Mesendoderm (in vitro differentiated cells): Measurements from ENCODE around the gene EIF2B5.
A peak's percentile ranks its signal among the peaks of the same experiment; 100 is the strongest.
"Not testable (repeated sequence)": the region's sequence is repeated elsewhere in the genome, so short reads cannot be mapped to it uniquely, and the experiment has no call there.

Source experiments
- DNase-seq: peaks from one replicate; pipeline ENCODE4 v3.0.0; 2013
- H2AK5ac ChIP-seq: 2 replicates; pipeline ENCODE4 v1.6.1; 2013; ENCODE audit warnings: low read length, inconsistent platforms
- H2BK120ac ChIP-seq: 2 replicates; pipeline ENCODE4 v1.6.1; 2013; ENCODE audit warnings: low read depth, mild to moderate bottlenecking, low read length, moderate library complexity, mixed read lengths
- H2BK15ac ChIP-seq: replicated peaks from 2 replicates; pipeline ENCODE4 v1.6.1; 2013; ENCODE audit warnings: low read depth, mild to moderate bottlenecking, moderate library complexity
- H2BK5ac ChIP-seq: 2 replicates; pipeline ENCODE4 v1.6.1; 2013; ENCODE audit warnings: low read length, inconsistent platforms
- H3K18ac ChIP-seq: 2 replicates; pipeline ENCODE4 v1.6.1; 2013; ENCODE audit warnings: mild to moderate bottlenecking, low read length, mixed read lengths
- H3K23ac ChIP-seq: one replicate; pipeline ENCODE4 v1.6.1; 2013; ENCODE audit warnings: low read length
- H3K27ac ChIP-seq: 2 replicates; pipeline ENCODE4 v1.5.1; 2013; ENCODE audit warnings: low read depth, mild to moderate bottlenecking, inconsistent platforms, low read length, moderate library complexity
- H3K27me3 ChIP-seq: 2 replicates; pipeline ENCODE4 v1.6.1; 2013; ENCODE audit warnings: low read length, control low read depth, mild to moderate bottlenecking, inconsistent platforms; ENCODE audit not compliant: insufficient read depth, poor library complexity
- H3K36me3 ChIP-seq: 2 replicates; pipeline ENCODE4 v1.6.1; 2013; ENCODE audit warnings: low read length, inconsistent platforms; ENCODE audit not compliant: control insufficient read depth, insufficient read depth
- H3K4ac ChIP-seq: one replicate; pipeline ENCODE4 v1.6.1; 2013; ENCODE audit warnings: low read depth, mild to moderate bottlenecking, low read length, moderate library complexity
- H3K4me1 ChIP-seq: 2 replicates; pipeline ENCODE4 v1.6.1; 2013; ENCODE audit warnings: low read depth, low read length, inconsistent platforms; ENCODE audit not compliant: control insufficient read depth
- H3K4me2 ChIP-seq: 2 replicates; pipeline ENCODE4 v1.6.1; 2013; ENCODE audit warnings: low read length
- H3K4me3 ChIP-seq: 2 replicates; pipeline ENCODE4 v1.5.1; 2013; ENCODE audit warnings: mild to moderate bottlenecking, low read length
- H3K56ac ChIP-seq: one replicate; pipeline ENCODE4 v1.6.1; 2013; ENCODE audit warnings: low read length
- H3K79me1 ChIP-seq: 2 replicates; pipeline ENCODE4 v1.6.1; 2013; ENCODE audit warnings: low read length, inconsistent platforms
- H3K79me2 ChIP-seq: 2 replicates; pipeline ENCODE4 v1.6.1; 2013; ENCODE audit warnings: mild to moderate bottlenecking, low read length; ENCODE audit not compliant: control insufficient read depth, insufficient read depth
- H3K9ac ChIP-seq: 2 replicates; pipeline ENCODE4 v1.6.1; 2013; ENCODE audit warnings: low read length, inconsistent platforms
- H4K5ac ChIP-seq: one replicate; pipeline ENCODE4 v1.6.1; 2013; ENCODE audit warnings: low read length
- H4K8ac ChIP-seq: one replicate; pipeline ENCODE4 v1.6.1; 2013; ENCODE audit warnings: low read depth, mild to moderate bottlenecking, control low read depth, low read length, moderate library complexity
- WGBS: extraction: QIAGEN DNeasy Blood & Tissue Kit; methylation state at CpG from one replicate; pipeline ENCODE4 v1.1.7; 2013; ENCODE audit warnings: low lambda C conversion rate, missing lambda C conversion rate; ENCODE audit not compliant: insufficient coverage; ENCODE audit errors: extremely low coverage; 5-methylcytosine and 5-hydroxymethylcytosine counted together

The EIF2B5 gene

GRCh38 chr3:184099806-184100686 is 35.1 kb upstream of the EIF2B5 start:
- H3K23ac ChIP-seq = no peak overlapping the region
- no peak overlapping the region for H3K4me2 ChIP-seq
- no peak overlapping the region for H3K27ac ChIP-seq
- no peaks in the 10 kb centered on the region for H3K79me1 ChIP-seq
- H2BK15ac ChIP-seq = no peak overlapping the region
- no peaks in the 10 kb centered on the region for H3K27me3 ChIP-seq
- WGBS = no CpG with 5 or more reads among the region's 24 CpGs
- H4K5ac ChIP-seq = no peak overlapping the region
- DNase-seq = no peak
- no peaks in the 10 kb centered on the region for H3K36me3 ChIP-seq
- H3K18ac ChIP-seq = no peak overlapping the region
- H3K4ac ChIP-seq = no peak overlapping the region
- H2AK5ac ChIP-seq = no peak overlapping the region
- no peaks in the 10 kb centered on the region for H3K4me1 ChIP-seq
- no peak overlapping the region for H4K8ac ChIP-seq
- no peak overlapping the region for H3K4me3 ChIP-seq
- H3K9ac ChIP-seq = no peak overlapping the region
- H2BK5ac ChIP-seq = no peak overlapping the region
- H3K56ac ChIP-seq = no peak overlapping the region
- H2BK120ac ChIP-seq = no peak overlapping the region
- no peaks in the 10 kb centered on the region for H3K79me2 ChIP-seq

DNA sequence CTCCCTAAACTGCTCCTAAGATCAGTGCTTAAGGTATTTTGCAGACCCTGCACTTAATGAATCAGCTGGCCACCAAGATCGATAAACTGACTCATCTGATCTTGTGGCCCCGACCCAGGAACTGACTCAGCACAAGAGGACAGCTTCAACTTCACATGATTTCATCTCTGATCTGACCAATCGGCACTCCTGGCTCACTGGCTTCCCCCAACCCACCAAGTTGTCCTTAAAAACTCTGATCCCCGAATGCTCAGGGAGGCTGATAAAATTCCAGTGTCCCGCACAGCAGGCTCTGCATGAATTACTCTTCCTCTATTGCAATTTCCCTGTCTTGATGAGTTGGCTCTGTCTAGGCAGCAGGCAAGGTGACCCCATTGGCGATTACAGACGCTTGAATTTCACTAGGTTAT is 24.8 kb upstream of the EIF2B5 start:
- Histone ChIP-seq H2BK15ac (no peak overlapping the region), H4K8ac (no peak overlapping the region), H3K27ac (no peak overlapping the region), H2AK5ac (no peak overlapping the region), H3K23ac (no peak overlapping the region), H2BK5ac (no peak overlapping the region), H3K56ac (no peak overlapping the region), H3K9ac (no peak overlapping the region), H3K18ac (no peak overlapping the region), H2BK120ac (no peak overlapping the region), H3K4me2 (no peak overlapping the region), H3K4me3 (no peak overlapping the region), H3K4me1 (no peaks in the 10 kb centered on the region), H3K79me2 (no peaks in the 10 kb centered on the region), H4K5ac (no peak overlapping the region), H3K4ac (no peak overlapping the region), H3K79me1 (no peaks in the 10 kb centered on the region), H3K36me3 (no peaks in the 10 kb centered on the region), H3K27me3 (no peaks in the 10 kb centered on the region)
- no CpG with 5 or more reads among the region's 7 CpGs for WGBS
- DNase-seq = peak; percentile 69

DNA sequence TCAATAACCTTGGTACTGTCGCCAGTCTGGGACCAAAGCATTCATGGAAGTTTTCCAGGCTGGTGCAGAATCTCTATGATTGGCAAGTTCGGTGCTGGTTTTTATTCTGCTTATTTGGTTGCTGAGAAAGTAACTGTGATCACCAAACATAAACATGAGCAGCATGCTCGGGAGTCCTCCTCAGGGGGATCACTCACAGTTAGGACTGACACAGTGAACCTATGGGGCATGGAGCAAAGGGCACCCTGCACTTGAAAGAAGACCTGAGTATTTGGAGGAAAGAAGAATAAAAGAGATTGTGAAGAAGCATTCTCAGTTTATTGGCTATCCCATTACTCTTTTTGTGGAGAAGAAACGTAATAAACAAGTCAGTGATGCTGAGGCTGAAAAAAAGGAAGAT is 19.1 kb upstream of the EIF2B5 start:
- Histone ChIP-seq H3K18ac (no peak overlapping the region), H3K79me1 (no peaks in the 10 kb centered on the region), H3K36me3 (no peaks in the 10 kb centered on the region), H4K8ac (no peak overlapping the region), H2BK15ac (no peak overlapping the region), H3K4me3 (no peak overlapping the region), H3K27me3 (no peaks in the 10 kb centered on the region), H2AK5ac (no peak overlapping the region), H4K5ac (no peak overlapping the region), H2BK5ac (no peak overlapping the region), H3K4me2 (no peak overlapping the region), H3K56ac (no peak overlapping the region), H3K27ac (no peak overlapping the region), H3K4ac (no peak overlapping the region), H3K79me2 (no peaks in the 10 kb centered on the region), H2BK120ac (no peak overlapping the region), H3K23ac (no peak overlapping the region), H3K4me1 (no peaks in the 10 kb centered on the region), H3K9ac (no peak overlapping the region)
- WGBS = no CpG with 5 or more reads among the region's 4 CpGs
- no peak for DNase-seq

- no CpG with 5 or more reads among the region's 6 CpGs for WGBS
- no peak for DNase-seq
- no peak overlapping the region for H3K4me3 ChIP-seq
- no peak overlapping the region for H4K5ac ChIP-seq
- no peak overlapping the region for H3K4ac ChIP-seq
- no peak overlapping the region for H2BK120ac ChIP-seq
- H3K9ac ChIP-seq = no peak overlapping the region
- no peak overlapping the region for H4K8ac ChIP-seq
- H3K4me2 ChIP-seq = no peak overlapping the region
- H3K23ac ChIP-seq = no peak overlapping the region
- H3K4me1 ChIP-seq = no peaks in the 10 kb centered on the region
- H2AK5ac ChIP-seq = no peak overlapping the region
- H3K27ac ChIP-seq = no peak overlapping the region
- H2BK15ac ChIP-seq = no peak overlapping the region
- H3K36me3 ChIP-seq = no peaks in the 10 kb centered on the region
- no peak overlapping the region for H3K18ac ChIP-seq
- no peaks in the 10 kb centered on the region for H3K27me3 ChIP-seq
- no peak overlapping the region for H2BK5ac ChIP-seq
- H3K79me2 ChIP-seq = no peaks in the 10 kb centered on the region
- H3K79me1 ChIP-seq = no peaks in the 10 kb centered on the region
- H3K56ac ChIP-seq = no peak overlapping the region
Measured at GRCh38 chr3:184117636-184118035, 17.5 kb upstream of the EIF2B5 start.

- not testable (repeated sequence) for H3K56ac ChIP-seq, H2AK5ac ChIP-seq, H3K79me2 ChIP-seq, H3K79me1 ChIP-seq, H3K4me3 ChIP-seq, H3K23ac ChIP-seq, H3K4ac ChIP-seq, H2BK120ac ChIP-seq, H2BK5ac ChIP-seq, H4K8ac ChIP-seq, H3K4me2 ChIP-seq, H2BK15ac ChIP-seq, H3K36me3 ChIP-seq, H4K5ac ChIP-seq, H3K9ac ChIP-seq, H3K4me1 ChIP-seq, DNase-seq, H3K18ac ChIP-seq, H3K27ac ChIP-seq, H3K27me3 ChIP-seq
- WGBS = no CpG with 5 or more reads among the region's 8 CpGs
Measured at GRCh38 chr3:184121031-184121430, 14.1 kb upstream of the EIF2B5 start.

DNA sequence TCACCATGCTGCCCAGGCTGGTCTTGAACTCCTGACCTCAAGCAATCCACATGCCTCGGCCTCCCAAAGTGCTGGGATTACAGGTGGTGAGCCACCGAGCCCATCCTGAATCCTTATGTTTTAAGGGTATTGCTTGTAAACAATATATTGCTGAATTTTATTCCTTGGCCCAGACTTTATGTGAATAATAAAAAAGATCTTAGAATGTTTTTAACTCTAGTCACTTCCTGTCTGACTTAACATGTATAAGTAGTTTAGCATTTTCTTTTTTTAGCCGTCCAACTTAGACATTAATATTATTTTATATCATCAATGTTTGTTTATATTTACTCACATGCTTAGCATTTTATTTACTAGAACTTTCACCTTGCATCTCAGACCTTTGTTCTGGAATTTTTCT is 9.2 kb upstream of the EIF2B5 start:
- Histone ChIP-seq H3K4ac (no peak overlapping the region), H3K4me1 (no peaks in the 10 kb centered on the region), H3K27ac (no peak overlapping the region), H2BK5ac (no peak overlapping the region), H2BK15ac (no peak overlapping the region), H3K79me2 (no peaks in the 10 kb centered on the region), H4K5ac (no peak overlapping the region), H3K23ac (no peak overlapping the region), H4K8ac (no peak overlapping the region), H3K36me3 (no peaks in the 10 kb centered on the region), H3K27me3 (no peaks in the 10 kb centered on the region), H3K79me1 (no peaks in the 10 kb centered on the region), H3K4me3 (no peak overlapping the region), H2BK120ac (no peak overlapping the region), H3K18ac (no peak overlapping the region), H2AK5ac (no peak overlapping the region), H3K4me2 (no peak overlapping the region), H3K9ac (no peak overlapping the region), H3K56ac (no peak overlapping the region)
- WGBS = no CpG with 5 or more reads among the region's 3 CpGs
- DNase-seq = no peak
